Measurements from ENCODE around the gene PUM2. TPM values are rescaled to one million over a fixed set of nuclear protein-coding genes. Genes with fewer than 3 reads are reported as not detected.

The PUM2 gene
- total RNA-seq, 4 donors from 2014 or later = 62.0 to 78.2 (median 73.5) TPM

- 97 to 99% methylated on average over 3 of the region's 3 CpGs for WGBS, 2 donors
- H3K4me1 ChIP-seq = no peaks in the 10 kb centered on the region
- H3K9me3 ChIP-seq = no peaks in the 10 kb centered on the region
- H3K36me3 ChIP-seq = peaks cover 2 to 65% (median 21%) of the 10 kb centered on the region in 3 donors
- DNase-seq (ENCODE audit: low spot score in 2 of 2) = no peak
- H3K27me3 ChIP-seq = no peaks in the 10 kb centered on the region
- no peak overlapping the region for H3K4me3 ChIP-seq
- no peak overlapping the region for H3K27ac ChIP-seq
- TF ChIP-seq POLR2A (IDR thresholded peaks at IDR 0.05) = no peak
- no peak for TF ChIP-seq CTCF (IDR thresholded peaks at IDR 0.05)
- no peak for TF ChIP-seq EP300 (IDR thresholded peaks at IDR 0.05)
Measured at GRCh38 chr2:20317690-20318089, 33.0 kb downstream of the PUM2 start.

DNA sequence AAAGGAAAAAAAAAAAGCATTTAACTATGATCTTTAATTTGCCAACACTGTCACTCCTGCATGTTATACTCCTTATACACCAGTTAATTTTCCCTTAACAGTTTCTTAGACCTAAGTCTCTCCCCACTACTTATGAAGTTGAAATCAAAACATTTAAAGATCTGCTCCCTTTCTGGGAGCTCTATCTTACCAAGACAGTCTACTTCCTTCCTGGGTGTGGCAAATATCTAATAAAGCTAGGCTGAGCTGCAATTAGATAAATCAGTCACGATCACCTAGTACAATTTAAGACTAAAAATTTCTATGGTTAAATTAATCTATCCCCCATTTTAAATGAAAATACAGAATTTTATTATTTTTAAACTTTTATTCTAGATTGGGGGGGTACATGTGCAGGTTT lies 33.4 kb downstream of the PUM2 start:
- H3K36me3 ChIP-seq = peaks cover 2 to 65% (median 18%) of the 10 kb centered on the region in 3 donors
- H3K4me1 ChIP-seq = no peaks in the 10 kb centered on the region
- no peak for TF ChIP-seq CTCF (IDR thresholded peaks at IDR 0.05)
- TF ChIP-seq EP300 (IDR thresholded peaks at IDR 0.05) = no peak
- TF ChIP-seq POLR2A (IDR thresholded peaks at IDR 0.05) = no peak
- no peaks in the 10 kb centered on the region for H3K9me3 ChIP-seq
- H3K4me3 ChIP-seq = no peak overlapping the region
- H3K27ac ChIP-seq = no peak overlapping the region
- 78 to 80% methylated on average over 1 of the region's 1 CpG for WGBS, 2 donors
- H3K27me3 ChIP-seq = no peaks in the 10 kb centered on the region
- no peak for DNase-seq (ENCODE audit: low spot score in 2 of 2)

GRCh38 chr2:20314562-20315501 lies 35.8 kb downstream of the PUM2 start:
- no peak for TF ChIP-seq EP300 (IDR thresholded peaks at IDR 0.05)
- TF ChIP-seq CTCF (IDR thresholded peaks at IDR 0.05) = no peak
- TF ChIP-seq POLR2A (IDR thresholded peaks at IDR 0.05) = no peak
- Histone ChIP-seq H3K27ac (no peak overlapping the region), H3K27me3 (no peaks in the 10 kb centered on the region), H3K36me3 (peaks cover 2 to 66% (median 17%) of the 10 kb centered on the region in 3 donors), H3K9me3 (no peaks in the 10 kb centered on the region), H3K4me3 (no peak overlapping the region), H3K4me1 (no peaks in the 10 kb centered on the region)
- 91 to 92% methylated on average over 4 of the region's 4 CpGs for WGBS, 2 donors
- no peak for DNase-seq (ENCODE audit: low spot score in 2 of 2)

- Histone ChIP-seq H3K9me3 (no peaks in the 10 kb centered on the region), H3K27me3 (no peaks in the 10 kb centered on the region), H3K27ac (no peak overlapping the region), H3K4me1 (peaks cover 0 to 9% (median 0%) of the 10 kb centered on the region in 4 donors), H3K36me3 (peaks cover 2 to 66% (median 17%) of the 10 kb centered on the region in 3 donors), H3K4me3 (no peak overlapping the region)
- WGBS, 2 donors = 92% methylated on average over 3 of the region's 3 CpGs
- TF ChIP-seq POLR2A (IDR thresholded peaks at IDR 0.05) = no peak
- no peak for TF ChIP-seq EP300 (IDR thresholded peaks at IDR 0.05)
- TF ChIP-seq CTCF (IDR thresholded peaks at IDR 0.05) = no peak
- DNase-seq (ENCODE audit: low spot score in 2 of 2) = no peak
Measured at GRCh38 chr2:20313659-20314058, 37.0 kb downstream of the PUM2 start.

DNA sequence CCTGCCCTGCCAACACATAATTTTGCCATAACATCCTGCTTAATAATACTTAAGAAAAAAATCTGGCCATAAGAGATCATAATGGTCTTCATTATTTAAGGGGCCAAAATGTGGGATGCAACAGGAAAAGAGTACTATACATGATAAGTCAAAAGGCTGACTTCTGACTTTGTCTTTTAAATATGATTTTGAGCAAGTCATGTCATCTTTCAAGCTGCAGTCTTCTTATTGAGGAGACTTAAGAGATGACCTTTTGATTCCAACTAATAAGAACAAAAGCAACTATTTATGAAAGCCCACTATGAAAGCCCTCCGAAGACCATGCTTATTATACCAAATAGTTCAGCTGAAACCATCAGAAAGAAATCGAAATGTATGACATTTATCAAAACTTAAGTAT lies 41.6 kb downstream of the PUM2 start:
- Histone ChIP-seq H3K9me3 (no peaks in the 10 kb centered on the region), H3K4me1 (peaks cover 0 to 16% (median 0%) of the 10 kb centered on the region in 4 donors), H3K27me3 (no peaks in the 10 kb centered on the region), H3K36me3 (peaks cover 0 to 62% (median 6%) of the 10 kb centered on the region in 3 donors), H3K4me3 (no peak overlapping the region), H3K27ac (no peak overlapping the region)
- DNase-seq (ENCODE audit: low spot score in 2 of 2) = no peak
- 52 to 67% methylated on average over 2 of the region's 2 CpGs for WGBS, 2 donors
- TF ChIP-seq EP300 (IDR thresholded peaks at IDR 0.05) = no peak
- no peak for TF ChIP-seq CTCF (IDR thresholded peaks at IDR 0.05)
- no peak for TF ChIP-seq POLR2A (IDR thresholded peaks at IDR 0.05)

All from tibial nerve (tissue), 4 donors.